ENCODE data around the gene ADCK1. TPM values are rescaled to one million over a fixed set of nuclear protein-coding genes. Genes with fewer than 3 reads are reported as not detected.

ADCK1 gene
- total and polyA plus RNA-seq, 9 of the 15 experiments (the other 6 are each of a cell fraction or from before 2014, with no cell fraction given): 2.8 to 8.9 (median 4.3) TPM

GRCh38 chr14:77848031-77848430 is 48.1 kb downstream of the ADCK1 start (continued):
- no peak for TF ChIP-seq E4F1 (CRISPR knock-in tag; IDR thresholded peaks at IDR 0.05; ENCODE audit: borderline replicate concordance)
- TF ChIP-seq ZEB2 (IDR thresholded peaks at IDR 0.05): no peak
- TF ChIP-seq ZNF197 (CRISPR knock-in tag; IDR thresholded peaks at IDR 0.05; ENCODE audit: low read depth): no peak
- TF ChIP-seq NCOA1 (IDR thresholded peaks at IDR 0.05; ENCODE audit: low read depth): no peak

- no peaks in the 10 kb centered on the region for H3K9me3 ChIP-seq (replicated peaks; ENCODE audit: control insufficient read depth, insufficient read depth, low read depth, low read length)
- H3K9me1 ChIP-seq (ENCODE audit: control insufficient read depth, insufficient read depth, low read length): no peaks in the 10 kb centered on the region
- FAIRE-seq (no peak), ATAC-seq (no peak), DNase-seq (ENCODE audit: extremely low read depth in 1 of 4, low spot score in 3 of 4) (no peak)
- H3K4me2 ChIP-seq (ENCODE audit: insufficient read depth, low read length): no peak overlapping the region
- POLR2A ChIA-PET: no interaction called here
- CTCF ChIA-PET (ENCODE audit: low intra/inter-chr PET ratio): no interaction called here
- intact Hi-C loops (cut with micrococcal nuclease) (no loop called here), in situ Hi-C loops (cut with MboI) (no loop called here)
- no peak overlapping the region for H2AFZ ChIP-seq (ENCODE audit: low read depth, low read length)
- H3K4me1 ChIP-seq (replicated peaks in 1 of 2; ENCODE audit: control insufficient read depth in 2 of 2, insufficient read depth in 2 of 2, low read length in 2 of 2): no peaks in the 10 kb centered on the region; a peak in 1 of 5 replicates
- no peaks in the 10 kb centered on the region for H3K79me2 ChIP-seq (ENCODE audit: control insufficient read depth, insufficient read depth, low read length)
- no peak overlapping the region for H3K4me3 ChIP-seq
- H3K36me3 ChIP-seq (ENCODE audit: control insufficient read depth, insufficient read depth, low read length): no peaks in the 10 kb centered on the region
- 75% methylated on average over 1 of the region's 1 CpG for WGBS (ENCODE audit: insufficient coverage, low coverage, missing lambda C conversion rate)
- no TSS peak for BruUV-seq (replicated peaks)
- no peak for TF ChIP-seq GABPA (tag; conservative IDR thresholded peaks at IDR 0.05; ENCODE audit: low read depth)
- TF ChIP-seq ZNF121 (CRISPR knock-in tag; conservative IDR thresholded peaks at IDR 0.05): peak; percentile 29
- TF ChIP-seq FOXO4 (CRISPR knock-in tag; IDR thresholded peaks at IDR 0.05): no peak
- TF ChIP-seq POLR3A (IDR thresholded peaks at IDR 0.05; ENCODE audit: borderline replicate concordance, extremely low read depth, insufficient read depth, insufficient read length): no peak
- H4K20me1 ChIP-seq (replicated peaks; ENCODE audit: control insufficient read depth, insufficient read depth, low read length): no peaks in the 10 kb centered on the region
- H3K27ac ChIP-seq (ENCODE audit: extremely low read depth, low read depth, low read length): no peak overlapping the region
- no peak overlapping the region for H3K9ac ChIP-seq (ENCODE audit: insufficient read depth in 1 of 2, low read depth in 2 of 2, low read length in 2 of 2)
- H3K27me3 ChIP-seq (ENCODE audit: control insufficient read depth in 2 of 2, insufficient read depth in 2 of 2, low read length in 2 of 2): no peaks in the 10 kb centered on the region
Measured at GRCh38 chr14:77849711-77850110, 49.8 kb downstream of the ADCK1 start.

Measured in K562 (cell line).